ENCODE results near the gene ZBTB20. TPM values are rescaled to one million over a fixed set of nuclear protein-coding genes. Genes with fewer than 3 reads are reported as not detected.
A peak's percentile ranks its signal among the peaks of the same experiment; 100 is the strongest.

The ZBTB20 gene
- polyA plus RNA-seq, 10 donors, result 2.0 to 4.9 (median 3.7) TPM

- DNase-seq, result no peak
Measured at GRCh38 chr3:114770874-114771273, 376.2 kb downstream of the ZBTB20 start.

- DNase-seq, result no peak
Measured at GRCh38 chr3:114764056-114764492, 383.0 kb downstream of the ZBTB20 start.

- DNase-seq, result no peak
Measured at GRCh38 chr3:114762144-114762543, 384.9 kb downstream of the ZBTB20 start.

GRCh38 chr3:114760679-114761078 is 386.4 kb downstream of the ZBTB20 start:
- DNase-seq, result no peak

GRCh38 chr3:114758831-114759699 is 388.0 kb downstream of the ZBTB20 start:
- peak; percentile 7 to 43 (median 11) for DNase-seq

GRCh38 chr3:114756506-114757279 is 390.4 kb downstream of the ZBTB20 start:
- DNase-seq, result peak in 2 of 3 donors; percentile 16 to 23

- DNase-seq, result no peak
Measured at GRCh38 chr3:114746502-114746901, 400.6 kb downstream of the ZBTB20 start.

- DNase-seq, result peak in 2 of 3 donors; percentile 17 to 43
Measured at GRCh38 chr3:114745322-114746240, 401.5 kb downstream of the ZBTB20 start.

GRCh38 chr3:114743746-114744485 is 403.2 kb downstream of the ZBTB20 start:
- DNase-seq, result no peak

- DNase-seq, result no peak
Measured at GRCh38 chr3:114741066-114741465, 406.0 kb downstream of the ZBTB20 start.

- no peak for DNase-seq
Measured at GRCh38 chr3:114739627-114740026, 407.5 kb downstream of the ZBTB20 start.

- DNase-seq, result no peak
Measured at GRCh38 chr3:114732353-114732752, 414.7 kb downstream of the ZBTB20 start.

- no peak for DNase-seq
Measured at GRCh38 chr3:114730397-114730796, 416.7 kb downstream of the ZBTB20 start.

- no peak for DNase-seq
Measured at GRCh38 chr3:114727373-114727772, 419.7 kb downstream of the ZBTB20 start.

GRCh38 chr3:114725966-114726365 is 421.1 kb downstream of the ZBTB20 start:
- no peak for DNase-seq

- DNase-seq, result no peak
Measured at GRCh38 chr3:114722530-114722929, 424.6 kb downstream of the ZBTB20 start.

- no peak for DNase-seq
Measured at GRCh38 chr3:114721864-114722263, 425.2 kb downstream of the ZBTB20 start.

- DNase-seq, result no peak
Measured at GRCh38 chr3:114721209-114721608, 425.9 kb downstream of the ZBTB20 start.

GRCh38 chr3:114718898-114719210 is 428.2 kb downstream of the ZBTB20 start:
- DNase-seq, result no peak

- no peak for DNase-seq
Measured at GRCh38 chr3:114718071-114718897, 428.8 kb downstream of the ZBTB20 start.

All from muscle of back (tissue), 11 donors.